ENCODE data around the gene UBE2L5.

GRCh38 chr13:30465343-30465592 is 43.0 kb downstream of the UBE2L5 start:
- TF ChIP-seq EZH2 (IDR thresholded peaks at IDR 0.05; ENCODE audit: borderline replicate concordance, low read length) = no peak
- no peak for TF ChIP-seq CTCF (IDR thresholded peaks at IDR 0.05; ENCODE audit: low read length)

All from OCI-LY1 (cell line).